Measurements from ENCODE around the gene RASD1.
"Not testable (repeated sequence)": the region's sequence is repeated elsewhere in the genome, so short reads cannot be mapped to it uniquely, and the experiment has no call there.

RASD1 gene

GRCh38 chr17:17497065-17497844 is 1.1 kb upstream of the RASD1 start:
- no peak for DNase-seq (ENCODE audit: low spot score)

GRCh38 chr17:17495536-17496188 is 533 bp downstream of the RASD1 start:
- peak; percentile 45 for DNase-seq (ENCODE audit: low spot score)

- peak; percentile 37 for DNase-seq (ENCODE audit: low spot score)
Observed at GRCh38 chr17:17494870-17495535, 1.2 kb downstream of the RASD1 start.

- no peak for DNase-seq (ENCODE audit: low spot score)
Observed at GRCh38 chr17:17494499-17494869, 1.7 kb downstream of the RASD1 start.

- no peak for DNase-seq (ENCODE audit: low spot score)
Observed at GRCh38 chr17:17493986-17494466, 2.2 kb downstream of the RASD1 start.

- DNase-seq (ENCODE audit: low spot score): no peak
Observed at GRCh38 chr17:17493249-17493985, 2.8 kb downstream of the RASD1 start.

- no peak for DNase-seq (ENCODE audit: low spot score)
Observed at GRCh38 chr17:17492571-17492970, 3.6 kb downstream of the RASD1 start.

GRCh38 chr17:17492085-17492484 is 4.1 kb downstream of the RASD1 start:
- DNase-seq (ENCODE audit: low spot score): no peak

- DNase-seq (ENCODE audit: low spot score): no peak
Observed at GRCh38 chr17:17491546-17491988, 4.6 kb downstream of the RASD1 start.

- DNase-seq (ENCODE audit: low spot score): no peak
Observed at GRCh38 chr17:17491031-17491471, 5.1 kb downstream of the RASD1 start.

GRCh38 chr17:17487998-17488397 is 8.2 kb downstream of the RASD1 start:
- DNase-seq (ENCODE audit: low spot score): no peak

GRCh38 chr17:17486416-17486815 is 9.8 kb downstream of the RASD1 start:
- not testable (repeated sequence) for DNase-seq (ENCODE audit: low spot score)

- no peak for DNase-seq (ENCODE audit: low spot score)
Observed at GRCh38 chr17:17485420-17485819, 10.8 kb downstream of the RASD1 start.

GRCh38 chr17:17484451-17484899 is 11.7 kb downstream of the RASD1 start:
- no peak for DNase-seq (ENCODE audit: low spot score)

GRCh38 chr17:17481860-17482259 is 14.3 kb downstream of the RASD1 start:
- no peak for DNase-seq (ENCODE audit: low spot score)

- DNase-seq (ENCODE audit: low spot score): no peak
Observed at GRCh38 chr17:17480593-17481148, 15.5 kb downstream of the RASD1 start.

GRCh38 chr17:17479209-17479608 is 17.0 kb downstream of the RASD1 start:
- DNase-seq (ENCODE audit: low spot score): no peak

- peak; percentile 88 for DNase-seq (ENCODE audit: low spot score)
Observed at GRCh38 chr17:17476865-17477467, 19.2 kb downstream of the RASD1 start, which contains the start of gene MED9. TSS of gene MED9 (plus strand) at chr17:17477000. CDS start at chr17:17477042, 42 bp downstream.

GRCh38 chr17:17474341-17474740 is 21.9 kb downstream of the RASD1 start:
- no peak for DNase-seq (ENCODE audit: low spot score)

- DNase-seq (ENCODE audit: low spot score): no peak
Observed at GRCh38 chr17:17472333-17472920, 23.8 kb downstream of the RASD1 start.

- DNase-seq (ENCODE audit: low spot score): no peak
Observed at GRCh38 chr17:17469996-17470395, 26.2 kb downstream of the RASD1 start.
